Activated CD4-positive, alpha-beta memory T cell treated with anti-CD3 and anti-CD28 coated beads for 36 hours (primary cell): ENCODE measurements around the gene KCNJ9. TPM values are rescaled to one million over a fixed set of nuclear protein-coding genes. Genes with fewer than 3 reads are reported as not detected.

Experiments
- CTCF ChIA-PET: fragments of 350-600 bp; sonication (Branson Sonifier 250); formaldehyde crosslinking; loops from one replicate; lab custom pipeline; 2021; ENCODE audit warnings: antibody characterized with exemption, inconsistent platforms; lab: Charles Lee
- POLR2A ChIA-PET: fragments of 350-600 bp; sonication (Branson Sonifier 250); formaldehyde crosslinking; loops from one replicate; lab custom pipeline; 2021; ENCODE audit warnings: antibody characterized with exemption; lab: Charles Lee
- DNase-seq: peaks from one replicate; pipeline ENCODE4 v3.0.0-alpha.2; 2020
- H3K27ac Mint-ChIP-seq: one replicate; pipeline ENCODE4 v1.8.0; 2021; ENCODE audit warnings: mixed read lengths
- H3K27me3 Mint-ChIP-seq: one replicate; pipeline ENCODE4 v1.8.0; 2021; ENCODE audit warnings: mixed read lengths
- H3K36me3 Mint-ChIP-seq: one replicate; pipeline ENCODE4 v1.8.0; 2021; ENCODE audit warnings: mixed read lengths
- H3K4me1 Mint-ChIP-seq: one replicate; pipeline ENCODE4 v1.8.0; 2021; ENCODE audit warnings: low read depth, mixed read lengths
- H3K4me3 Mint-ChIP-seq: one replicate; pipeline ENCODE4 v1.8.0; 2021; ENCODE audit warnings: mild to moderate bottlenecking, mixed read lengths
- H3K9me3 Mint-ChIP-seq: one replicate; pipeline ENCODE4 v1.8.0; 2021; ENCODE audit warnings: mixed read lengths
- intact Hi-C: fragments of 100-400 bp; cut with micrococcal nuclease; formaldehyde crosslinking; loops from one replicate; pipeline ENCODE4 v1.15.1; 2023
- total RNA-seq, 2 experiments: library from RNA; stranded (reverse); gene quantifications; one replicate each; pipeline ENCODE4 v1.2.3, GENCODE V29; 2021

KCNJ9 gene
- total RNA-seq, 2 experiments from 2014 or later: not detected

- Mint-ChIP-seq H3K4me3 (no peak overlapping the region), H3K27me3 (peaks cover 30% of the 10 kb centered on the region), H3K36me3 (no peaks in the 10 kb centered on the region), H3K9me3 (no peaks in the 10 kb centered on the region), H3K27ac (no peak overlapping the region), H3K4me1 (peaks cover 9% of the 10 kb centered on the region)
- CTCF ChIA-PET: interaction anchor here (40.4 kb wide), 1 partner anchor 29 kb away, joined by 615 read pairs; the partner anchor contains the start of genes KCNJ10 and KCNJ9
- POLR2A ChIA-PET: no interaction called here
- no peak for DNase-seq
- intact Hi-C loops: no loop called here
Measured at GRCh38 chr1:160050619-160051018, 30.7 kb upstream of the KCNJ9 start.

DNA sequence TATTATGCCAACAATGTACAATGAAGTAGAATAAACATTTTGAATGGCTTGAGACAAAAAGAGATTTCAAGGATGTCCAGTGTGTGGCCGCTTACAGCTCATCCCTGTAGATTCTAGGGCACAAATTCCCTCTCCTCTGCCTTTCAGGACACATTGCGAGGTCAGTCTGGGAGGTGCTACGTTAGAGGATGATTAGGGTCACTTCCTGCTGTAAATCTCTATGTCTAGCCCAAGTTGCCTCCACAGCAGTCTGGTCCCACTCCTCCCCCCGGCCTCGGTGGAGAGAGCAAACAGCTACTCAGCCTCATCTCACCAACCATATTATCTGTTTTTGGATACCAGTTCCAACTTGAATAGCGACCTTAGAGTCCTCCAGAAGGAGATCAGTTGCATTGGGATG is 28.4 kb upstream of the KCNJ9 start:
- no peaks in the 10 kb centered on the region for H3K9me3 Mint-ChIP-seq
- H3K27me3 Mint-ChIP-seq: peaks cover 35% of the 10 kb centered on the region
- no peak overlapping the region for H3K4me3 Mint-ChIP-seq
- POLR2A ChIA-PET: no interaction called here
- intact Hi-C loops: no loop called here
- CTCF ChIA-PET: interaction anchor here (40.4 kb wide), 1 partner anchor 27 kb away, joined by 615 read pairs; the partner anchor contains the start of genes KCNJ10 and KCNJ9
- no peaks in the 10 kb centered on the region for H3K36me3 Mint-ChIP-seq
- no peaks in the 10 kb centered on the region for H3K4me1 Mint-ChIP-seq
- no peak for DNase-seq
- no peak overlapping the region for H3K27ac Mint-ChIP-seq

DNA sequence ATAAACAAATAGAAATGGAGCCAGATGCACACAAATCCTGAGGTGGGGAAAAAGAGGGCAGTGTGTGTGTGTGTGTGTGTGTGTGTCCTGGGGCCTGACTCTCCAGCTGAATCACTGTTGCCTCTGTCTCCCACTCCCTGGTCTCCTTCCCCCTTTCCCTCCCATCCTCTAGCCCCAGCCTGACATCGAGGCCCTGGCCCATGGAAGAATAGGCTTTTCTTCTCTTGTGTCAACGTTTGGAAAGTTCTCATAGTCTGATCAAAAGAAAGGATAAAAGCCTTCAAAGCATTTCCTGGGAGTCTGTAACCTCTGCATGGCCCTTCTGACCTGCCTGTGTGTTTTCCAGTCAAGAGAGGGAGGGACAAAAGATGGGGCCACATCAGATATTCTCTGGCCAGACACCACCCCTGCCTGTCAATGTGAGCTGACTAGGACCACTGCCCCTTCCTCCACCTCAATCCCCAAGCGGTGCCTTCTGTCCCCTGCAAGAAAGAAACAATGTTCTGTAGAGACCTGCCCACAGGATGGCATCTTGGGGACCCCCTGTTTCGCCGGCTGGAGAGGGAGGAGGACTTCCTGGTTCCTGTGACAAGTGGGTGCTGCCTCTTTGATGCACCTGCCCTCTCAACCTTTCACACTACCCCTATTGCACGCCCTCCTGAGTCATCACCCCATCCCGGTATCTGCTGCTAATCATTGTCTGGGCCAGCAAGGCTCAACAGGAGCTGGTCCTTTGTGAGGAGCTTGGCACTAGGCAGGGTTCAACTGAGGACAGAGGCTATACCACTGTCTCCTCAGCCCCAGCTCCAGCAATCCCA is 27.6 kb upstream of the KCNJ9 start:
- Mint-ChIP-seq H3K9me3 (no peaks in the 10 kb centered on the region), H3K4me1 (no peaks in the 10 kb centered on the region), H3K36me3 (no peaks in the 10 kb centered on the region), H3K27me3 (peaks cover 41% of the 10 kb centered on the region), H3K4me3 (no peak overlapping the region), H3K27ac (no peak overlapping the region)
- intact Hi-C loops: no loop called here
- CTCF ChIA-PET: interaction anchor here (40.4 kb wide), 1 partner anchor 26 kb away, joined by 615 read pairs; the partner anchor contains the start of genes KCNJ10 and KCNJ9
- no peak for DNase-seq
- POLR2A ChIA-PET: no interaction called here

GRCh38 chr1:160056648-160057169 is 24.6 kb upstream of the KCNJ9 start:
- intact Hi-C loops: no loop called here

DNA sequence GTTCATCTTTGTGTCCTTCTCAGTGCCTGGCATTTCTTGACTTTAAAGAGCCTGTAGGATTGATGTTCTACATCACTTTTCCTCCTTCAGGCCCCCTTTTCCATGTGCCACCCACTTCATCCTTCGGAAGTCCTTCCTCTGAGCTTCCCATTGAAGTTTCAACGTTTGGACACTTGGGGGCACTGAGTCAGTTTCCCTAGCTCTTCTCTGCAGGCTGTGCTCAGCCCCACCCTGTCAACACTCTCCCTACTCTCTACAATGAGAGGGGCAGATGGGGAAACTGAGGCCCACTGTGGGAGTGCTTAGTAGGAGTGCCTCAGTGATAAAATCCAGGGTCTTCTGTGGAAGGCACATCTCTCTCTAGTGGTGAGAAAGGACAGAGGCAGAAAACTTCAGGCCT is 23.3 kb upstream of the KCNJ9 start:
- intact Hi-C loops: no loop called here
- CTCF ChIA-PET: interaction anchor here (0.6 to 40.4 kb wide), 3 partner anchors 11 to 79 kb away, joined by 3 to 615 read pairs (median 16); partner anchors contain the start of genes KCNJ10 and KCNJ9
- Mint-ChIP-seq H3K27ac (no peak overlapping the region), H3K4me3 (no peak overlapping the region), H3K4me1 (no peaks in the 10 kb centered on the region), H3K27me3 (peaks cover 30% of the 10 kb centered on the region), H3K9me3 (no peaks in the 10 kb centered on the region), H3K36me3 (no peaks in the 10 kb centered on the region)
- DNase-seq: no peak
- POLR2A ChIA-PET: no interaction called here

More at GRCh38 chr1:160056648-160057169, 24.6 kb upstream of the KCNJ9 start:
- H3K36me3 Mint-ChIP-seq: no peaks in the 10 kb centered on the region
- H3K4me1 Mint-ChIP-seq: no peaks in the 10 kb centered on the region
- DNase-seq: no peak
- no peaks in the 10 kb centered on the region for H3K9me3 Mint-ChIP-seq
- H3K27me3 Mint-ChIP-seq: peaks cover 37% of the 10 kb centered on the region
- no peak overlapping the region for H3K27ac Mint-ChIP-seq
- H3K4me3 Mint-ChIP-seq: no peak overlapping the region
- ChIA-PET CTCF (interaction anchor here (40.4 kb wide), 1 partner anchor 23 kb away, joined by 615 read pairs; the partner anchor contains the start of genes KCNJ10 and KCNJ9), POLR2A (no interaction called here)

- POLR2A ChIA-PET: no interaction called here
- Mint-ChIP-seq H3K9me3 (no peaks in the 10 kb centered on the region), H3K36me3 (no peaks in the 10 kb centered on the region), H3K27me3 (peaks cover 12% of the 10 kb centered on the region), H3K27ac (no peak overlapping the region), H3K4me3 (no peak overlapping the region), H3K4me1 (no peaks in the 10 kb centered on the region)
- no peak for DNase-seq
- intact Hi-C loops: no loop called here
- CTCF ChIA-PET: interaction anchor here (1.1 to 40.4 kb wide), 2 partner anchors 15 to 18 kb away, joined by 3 to 615 read pairs; partner anchors contain the start of genes KCNJ10 and KCNJ9
Measured at GRCh38 chr1:160061369-160062229, 19.7 kb upstream of the KCNJ9 start.

GRCh38 chr1:160062230-160062532 is 19.2 kb upstream of the KCNJ9 start:
- H3K4me1 Mint-ChIP-seq: no peaks in the 10 kb centered on the region
- H3K4me3 Mint-ChIP-seq: no peak overlapping the region
- peaks cover 12% of the 10 kb centered on the region for H3K27me3 Mint-ChIP-seq
- H3K9me3 Mint-ChIP-seq: no peaks in the 10 kb centered on the region
- POLR2A ChIA-PET: no interaction called here
- no peak overlapping the region for H3K27ac Mint-ChIP-seq
- CTCF ChIA-PET: interaction anchor here (2.7 to 40.4 kb wide), 2 partner anchors 16 to 17 kb away, joined by 9 to 615 read pairs; partner anchors contain the start of genes KCNJ10 and KCNJ9
- no peak for DNase-seq
- intact Hi-C loops: no loop called here
- H3K36me3 Mint-ChIP-seq: no peaks in the 10 kb centered on the region

DNA sequence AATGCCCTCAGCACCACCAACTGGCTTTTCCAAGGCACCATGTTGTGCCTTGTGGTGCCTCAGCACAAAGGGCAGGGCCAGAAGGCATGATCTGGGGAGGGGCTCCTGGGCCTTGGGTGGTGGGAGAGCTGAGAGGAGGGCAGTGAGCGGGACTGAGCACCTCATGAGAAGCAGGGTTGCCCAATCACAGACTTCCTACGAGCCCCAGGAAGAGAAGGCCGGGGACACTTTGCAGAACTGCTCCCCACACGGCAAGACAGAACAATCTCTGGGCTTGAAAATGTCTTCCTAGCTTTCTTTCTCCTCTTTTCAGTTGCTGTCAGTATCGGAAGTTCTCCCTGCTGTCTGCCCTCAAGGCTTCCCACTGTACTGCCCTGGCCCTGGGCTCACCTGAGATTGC is 18.2 kb upstream of the KCNJ9 start:
- Mint-ChIP-seq H3K36me3 (no peaks in the 10 kb centered on the region), H3K4me3 (no peak overlapping the region), H3K27me3 (peaks cover 8% of the 10 kb centered on the region), H3K9me3 (no peaks in the 10 kb centered on the region), H3K27ac (no peak overlapping the region), H3K4me1 (no peaks in the 10 kb centered on the region)
- ChIA-PET CTCF (interaction anchor here (2.7 to 40.4 kb wide), 2 partner anchors 16 to 17 kb away, joined by 9 to 615 read pairs; partner anchors contain the start of genes KCNJ10 and KCNJ9), POLR2A (no interaction called here)
- intact Hi-C loops: no loop called here
- DNase-seq: no peak

- Mint-ChIP-seq H3K27ac (no peak overlapping the region), H3K9me3 (no peaks in the 10 kb centered on the region), H3K4me1 (no peaks in the 10 kb centered on the region), H3K4me3 (no peak overlapping the region), H3K27me3 (peaks cover 11% of the 10 kb centered on the region), H3K36me3 (no peaks in the 10 kb centered on the region)
- DNase-seq: no peak
- POLR2A ChIA-PET: no interaction called here
- intact Hi-C loops: no loop called here
- CTCF ChIA-PET: interaction anchor here (2.7 to 40.4 kb wide), 2 partner anchors 15 to 18 kb away, joined by 9 to 615 read pairs; partner anchors contain the start of genes KCNJ10 and KCNJ9
Measured at GRCh38 chr1:160064164-160064563, 17.2 kb upstream of the KCNJ9 start.

DNA sequence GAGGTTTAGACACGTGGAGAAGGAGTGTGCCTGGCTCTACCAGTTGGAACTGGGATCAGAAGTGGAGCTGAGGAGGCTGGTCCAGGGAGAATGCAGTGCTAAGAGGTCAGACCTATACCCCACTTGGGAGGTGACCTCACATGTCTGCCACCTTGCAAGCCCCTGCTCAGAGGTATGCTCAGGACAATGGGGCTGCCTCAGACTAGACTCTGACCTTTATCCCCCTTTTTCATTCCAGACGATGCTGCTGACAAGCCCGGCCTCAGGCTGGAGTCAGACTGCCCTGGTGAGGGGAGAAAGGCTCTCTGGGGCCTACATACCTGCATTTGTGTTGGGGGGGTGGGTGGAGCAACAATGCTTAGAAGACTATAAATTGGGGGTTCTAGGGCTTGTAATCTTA is 16.6 kb upstream of the KCNJ9 start:
- Mint-ChIP-seq H3K4me3 (no peak overlapping the region), H3K9me3 (no peaks in the 10 kb centered on the region), H3K4me1 (peaks cover 2% of the 10 kb centered on the region), H3K27ac (no peak overlapping the region), H3K36me3 (no peaks in the 10 kb centered on the region), H3K27me3 (peaks cover 16% of the 10 kb centered on the region)
- intact Hi-C loops: no loop called here
- CTCF ChIA-PET: interaction anchor here (2.7 to 40.4 kb wide), 2 partner anchors 15 to 18 kb away, joined by 9 to 615 read pairs; partner anchors contain the start of genes KCNJ10 and KCNJ9
- POLR2A ChIA-PET: no interaction called here
- no peak for DNase-seq

- peaks cover 18% of the 10 kb centered on the region for H3K4me1 Mint-ChIP-seq
- intact Hi-C loops: no loop called here
- H3K36me3 Mint-ChIP-seq: no peaks in the 10 kb centered on the region
- ChIA-PET POLR2A (no interaction called here), CTCF (interaction anchor here (1.5 to 40.4 kb wide), 2 partner anchors 13 to 21 kb away, joined by 5 to 615 read pairs; partner anchors contain the start of genes KCNJ10 and KCNJ9)
- H3K4me3 Mint-ChIP-seq: no peak overlapping the region
- H3K27me3 Mint-ChIP-seq: peaks cover 30% of the 10 kb centered on the region
- H3K9me3 Mint-ChIP-seq: no peaks in the 10 kb centered on the region
- H3K27ac Mint-ChIP-seq: no peak overlapping the region
- DNase-seq: no peak
Measured at GRCh38 chr1:160066829-160067745, 14.3 kb upstream of the KCNJ9 start.
